HG03039 (cell line): ENCODE data around the gene TUBA3D.
"Not testable (repeated sequence)": the region's sequence is repeated elsewhere in the genome, so short reads cannot be mapped to it uniquely, and the experiment has no call there.

Source experiments
- ATAC-seq: cut with Tn5 transposase; IDR thresholded peaks from one replicate; pipeline ENCODE4 v1.9.1; 2021; ENCODE audit warnings: mild to moderate bottlenecking, moderate library complexity; ENCODE audit not compliant: unreplicated experiment

The TUBA3D gene

GRCh38 chr2:131475831-131476230 is at the start of gene TUBA3D:
TUBA3D (plus strand) TSS chr2:131476119; CDS start chr2:131476200, 81 bp downstream.
- no peak for ATAC-seq

- no peak for ATAC-seq
Measured at GRCh38 chr2:131426727-131427126, 49.2 kb upstream of the TUBA3D start.

DNA sequence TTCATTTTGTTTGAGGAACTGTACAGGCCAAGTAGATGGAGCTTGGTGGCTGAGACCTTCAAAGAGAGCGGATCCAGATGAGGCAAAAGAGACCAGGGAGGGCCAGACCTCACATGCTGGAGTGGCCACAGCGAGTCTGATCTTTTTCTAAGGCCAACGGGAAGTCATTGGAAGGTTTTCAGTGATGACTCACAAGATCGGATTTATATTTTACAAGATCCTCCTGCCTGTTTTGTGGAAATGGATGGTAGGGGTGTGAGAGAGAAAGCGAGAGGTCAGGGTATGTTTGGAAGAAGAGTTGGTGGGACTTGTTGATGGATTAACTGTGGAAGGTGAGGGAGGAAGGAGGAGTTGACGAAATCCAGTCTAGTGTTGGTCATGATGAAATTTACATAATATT is 44.6 kb upstream of the TUBA3D start:
- ATAC-seq, result no peak

- ATAC-seq, result not testable (repeated sequence)
Measured at GRCh38 chr2:131440742-131441468, 35.0 kb upstream of the TUBA3D start.

DNA sequence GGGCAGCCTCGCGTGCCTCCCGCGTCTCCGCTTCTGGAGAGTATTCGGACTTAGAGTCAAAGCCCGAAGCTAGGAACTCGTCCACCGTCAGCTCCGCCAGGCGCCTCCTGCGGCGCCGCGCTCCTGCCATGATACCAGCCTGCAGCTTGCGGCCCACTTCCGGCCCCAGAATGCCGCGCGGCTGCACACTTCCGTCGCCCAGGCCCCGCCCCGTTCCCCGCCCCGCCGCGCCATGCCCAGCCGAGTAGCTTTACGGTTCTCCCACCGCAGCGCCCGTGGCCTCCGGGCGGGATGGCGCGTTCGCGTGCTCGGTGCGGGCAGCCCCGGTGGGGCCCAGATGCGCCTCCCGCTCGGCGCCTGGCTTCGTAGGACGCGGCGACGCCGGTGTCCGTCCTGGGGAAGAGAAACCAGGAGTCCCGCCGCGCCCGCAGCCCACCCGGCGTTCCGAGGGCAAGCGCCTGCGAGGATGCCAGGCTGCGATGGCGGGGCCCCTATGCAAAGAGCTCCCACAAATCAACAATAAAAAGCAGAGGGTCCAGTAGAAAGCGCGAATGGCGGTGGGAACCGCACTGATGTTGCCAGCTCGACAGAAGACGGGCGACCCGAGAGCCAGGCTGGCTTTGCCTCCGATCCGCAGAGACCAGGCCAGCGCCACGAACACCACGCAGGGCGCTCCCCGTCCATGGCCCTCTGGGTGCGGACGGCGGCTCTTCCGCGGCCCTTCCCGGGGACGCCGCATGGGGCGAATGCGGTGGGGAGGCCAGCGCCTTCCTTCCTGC is 31.0 kb upstream of the TUBA3D start:
- ATAC-seq, result not testable (repeated sequence)

DNA sequence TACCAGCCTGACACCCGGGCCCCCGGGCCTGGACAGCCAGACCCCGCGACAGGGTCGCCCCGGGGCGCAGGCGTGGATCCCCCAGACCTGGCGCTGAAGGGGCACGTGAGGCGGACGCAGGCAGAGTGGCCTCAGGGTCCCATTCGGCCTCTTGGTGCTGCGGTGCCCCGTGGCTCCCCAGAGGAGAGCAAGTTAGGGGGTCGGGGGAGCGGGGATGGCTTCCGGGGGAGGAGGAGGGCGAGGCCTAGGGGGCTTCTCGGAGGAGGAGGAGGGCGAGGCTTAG is 30.5 kb upstream of the TUBA3D start:
- not testable (repeated sequence) for ATAC-seq

DNA sequence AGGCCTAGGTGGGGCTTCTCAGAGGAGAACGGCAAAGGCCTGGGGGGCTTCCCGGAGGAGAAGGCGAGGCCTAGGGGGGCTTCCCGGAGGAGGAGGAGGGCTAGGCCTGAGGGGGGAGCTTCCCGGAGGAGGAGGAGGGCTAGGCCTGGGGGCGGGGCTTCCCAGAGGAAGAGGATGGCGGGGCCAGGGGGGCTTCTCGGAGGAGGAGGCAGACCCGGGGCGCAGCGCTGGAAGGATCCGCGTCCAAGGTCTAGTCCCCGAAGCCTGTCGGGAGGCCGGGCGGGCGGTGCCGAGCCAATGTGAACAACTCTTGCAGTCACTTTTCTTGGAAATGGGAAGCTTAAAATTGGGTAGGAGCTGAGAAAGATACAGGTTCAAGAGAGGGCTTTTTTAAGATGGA is 30.0 kb upstream of the TUBA3D start:
- no peak for ATAC-seq

GRCh38 chr2:131447981-131448380 is 27.9 kb upstream of the TUBA3D start:
- not testable (repeated sequence) for ATAC-seq

DNA sequence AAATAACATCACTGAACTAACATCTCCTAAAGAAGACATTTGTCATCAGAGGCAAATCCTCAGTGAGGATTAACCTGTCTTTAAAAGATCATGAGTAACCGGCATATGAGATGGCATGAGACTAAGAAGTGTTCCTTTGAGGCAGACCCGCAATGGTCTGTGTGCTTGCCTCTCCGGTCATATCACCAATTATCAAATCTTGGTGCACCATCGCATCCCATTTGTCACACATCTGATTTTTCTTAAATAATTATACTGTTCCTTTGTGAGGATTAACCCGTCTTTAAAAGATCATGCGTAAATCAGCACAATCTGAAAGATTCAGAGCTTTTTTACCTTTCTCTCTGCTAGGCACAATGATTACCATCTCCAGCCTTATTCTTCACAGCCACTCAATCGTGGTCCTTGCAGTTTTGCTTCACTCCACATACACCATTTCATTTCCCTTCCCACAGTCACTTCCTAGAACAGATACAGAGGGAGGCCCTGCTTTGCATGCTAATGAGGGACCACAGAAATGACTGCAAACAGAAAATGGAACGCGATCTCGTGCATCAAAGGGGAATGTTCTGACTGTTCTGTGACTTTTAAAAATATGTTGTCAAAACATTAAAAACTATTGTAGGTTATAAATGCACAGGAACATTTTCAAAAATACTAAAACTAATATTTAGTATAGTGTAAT is 24.5 kb upstream of the TUBA3D start:
- peak; percentile 94 for ATAC-seq

GRCh38 chr2:131454914-131455313 is 21.0 kb upstream of the TUBA3D start:
- ATAC-seq, result not testable (repeated sequence)

- ATAC-seq, result not testable (repeated sequence)
Measured at GRCh38 chr2:131467722-131468121, 8.2 kb upstream of the TUBA3D start.

GRCh38 chr2:131470944-131471343 is 5.0 kb upstream of the TUBA3D start:
- ATAC-seq, result not testable (repeated sequence)

GRCh38 chr2:131471624-131472023 is 4.3 kb upstream of the TUBA3D start:
- ATAC-seq, result not testable (repeated sequence)

DNA sequence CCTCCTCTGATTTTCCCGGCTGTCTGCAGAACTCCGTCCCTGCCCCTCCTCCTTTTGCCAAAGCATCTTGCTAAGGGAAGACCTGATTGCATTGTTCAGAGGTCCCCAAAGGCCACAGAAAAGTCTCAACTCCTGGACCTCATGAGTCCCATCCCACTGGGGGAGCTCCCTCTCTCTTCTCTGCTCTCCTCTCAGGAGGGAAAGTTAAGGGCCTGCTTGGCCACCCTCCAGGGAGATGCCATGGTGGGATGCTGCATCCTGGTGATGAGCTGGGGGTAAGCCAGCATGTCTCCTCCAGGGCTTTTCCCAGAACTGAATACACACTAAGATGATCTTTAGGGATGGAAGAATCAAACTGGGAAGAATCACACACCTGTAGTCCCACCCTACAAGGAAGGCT is 2.7 kb upstream of the TUBA3D start:
- ATAC-seq, result not testable (repeated sequence)

GRCh38 chr2:131476363-131476762 is 444 bp downstream of the TUBA3D start:
- not testable (repeated sequence) for ATAC-seq

DNA sequence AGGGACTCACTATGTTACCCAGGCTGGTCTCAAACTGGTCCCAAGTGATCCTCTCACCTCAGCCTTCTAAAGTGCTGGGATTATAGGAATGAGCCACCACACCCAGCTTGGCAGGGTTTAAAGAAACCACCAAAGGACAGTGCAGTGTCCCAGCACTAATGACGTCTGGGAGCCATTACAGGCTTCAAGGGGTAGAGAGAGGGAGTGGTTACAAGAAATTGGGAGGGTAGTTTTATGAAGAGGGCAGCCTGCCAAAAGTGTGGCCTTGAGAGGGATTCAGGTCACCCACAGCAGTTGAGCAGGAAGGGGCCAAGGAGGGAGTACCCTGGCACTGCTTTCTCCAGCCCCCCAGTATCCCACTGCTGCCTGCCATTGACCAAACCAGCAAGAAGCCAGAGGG is 1.3 kb downstream of the TUBA3D start:
- ATAC-seq, result not testable (repeated sequence)

DNA sequence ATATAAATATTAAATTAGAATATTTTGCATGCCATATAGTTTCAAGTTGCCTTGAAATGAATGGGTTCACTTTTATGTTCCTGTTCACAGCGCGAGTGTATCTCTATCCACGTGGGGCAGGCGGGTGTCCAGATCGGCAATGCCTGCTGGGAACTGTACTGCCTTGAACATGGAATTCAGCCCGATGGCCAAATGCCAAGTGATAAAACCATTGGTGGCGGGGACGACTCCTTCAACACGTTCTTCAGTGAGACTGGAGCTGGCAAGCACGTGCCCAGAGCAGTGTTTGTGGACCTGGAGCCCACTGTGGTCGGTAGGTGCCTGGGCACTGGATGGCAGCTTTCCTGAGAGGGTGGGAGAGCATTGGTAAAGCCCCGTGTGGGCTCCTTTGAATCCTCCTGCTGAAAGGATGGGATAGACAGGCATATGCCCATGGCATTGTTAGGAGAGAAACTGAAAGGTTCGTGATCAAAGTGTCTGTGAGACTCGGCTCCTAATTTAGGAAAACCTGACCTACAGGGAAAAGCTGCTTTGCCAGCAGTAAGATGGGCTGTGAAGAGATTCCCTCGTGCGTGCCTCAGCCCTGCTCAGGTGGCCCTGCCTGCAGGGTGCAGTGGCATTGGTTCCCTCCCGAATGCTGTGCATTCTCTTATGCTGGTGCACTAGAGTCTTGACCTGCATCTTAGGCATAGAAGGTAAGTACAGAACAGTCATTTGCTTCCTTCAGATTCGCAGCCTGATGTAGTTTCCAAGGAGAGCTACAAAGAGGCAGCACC is 2.3 kb downstream of the TUBA3D start:
- not testable (repeated sequence) for ATAC-seq

- ATAC-seq, result not testable (repeated sequence)
Measured at GRCh38 chr2:131478850-131479461, 3.0 kb downstream of the TUBA3D start.

DNA sequence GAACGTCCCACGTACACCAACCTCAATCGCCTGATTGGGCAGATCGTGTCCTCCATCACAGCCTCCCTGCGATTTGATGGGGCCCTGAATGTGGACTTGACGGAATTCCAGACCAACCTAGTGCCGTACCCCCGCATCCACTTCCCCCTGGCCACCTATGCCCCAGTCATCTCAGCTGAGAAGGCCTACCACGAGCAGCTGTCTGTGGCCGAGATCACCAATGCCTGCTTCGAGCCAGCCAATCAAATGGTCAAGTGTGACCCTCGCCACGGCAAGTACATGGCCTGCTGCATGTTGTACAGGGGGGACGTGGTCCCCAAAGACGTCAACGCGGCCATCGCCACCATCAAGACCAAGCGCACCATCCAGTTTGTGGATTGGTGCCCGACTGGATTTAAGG is 4.4 kb downstream of the TUBA3D start:
- not testable (repeated sequence) for ATAC-seq

DNA sequence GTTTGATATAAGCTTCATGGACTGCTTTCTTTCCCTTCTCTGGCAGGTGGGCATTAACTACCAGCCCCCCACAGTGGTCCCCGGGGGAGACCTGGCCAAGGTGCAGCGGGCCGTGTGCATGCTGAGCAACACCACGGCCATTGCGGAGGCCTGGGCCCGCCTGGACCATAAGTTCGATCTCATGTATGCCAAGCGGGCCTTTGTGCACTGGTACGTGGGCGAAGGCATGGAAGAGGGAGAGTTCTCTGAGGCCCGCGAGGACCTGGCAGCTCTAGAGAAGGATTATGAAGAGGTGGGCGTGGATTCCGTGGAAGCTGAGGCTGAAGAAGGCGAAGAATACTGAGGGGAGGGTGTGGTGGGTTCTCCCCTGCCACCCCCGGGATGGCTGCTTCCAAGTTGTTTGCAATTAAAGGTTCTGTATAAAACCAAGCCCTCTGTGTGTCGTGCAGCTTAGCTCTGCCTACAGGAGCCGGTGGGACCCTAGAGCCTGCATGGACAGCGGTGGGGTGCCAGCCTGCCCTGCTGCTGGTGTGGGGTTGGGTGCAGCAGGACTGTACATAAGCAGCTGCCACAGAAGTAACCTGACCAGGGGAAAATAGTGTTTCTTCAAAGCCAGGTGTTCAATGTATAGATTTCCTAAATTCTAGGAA is 6.7 kb downstream of the TUBA3D start:
- not testable (repeated sequence) for ATAC-seq
